Measurements from ENCODE around the gene DDX10.

Gene DDX10

DNA sequence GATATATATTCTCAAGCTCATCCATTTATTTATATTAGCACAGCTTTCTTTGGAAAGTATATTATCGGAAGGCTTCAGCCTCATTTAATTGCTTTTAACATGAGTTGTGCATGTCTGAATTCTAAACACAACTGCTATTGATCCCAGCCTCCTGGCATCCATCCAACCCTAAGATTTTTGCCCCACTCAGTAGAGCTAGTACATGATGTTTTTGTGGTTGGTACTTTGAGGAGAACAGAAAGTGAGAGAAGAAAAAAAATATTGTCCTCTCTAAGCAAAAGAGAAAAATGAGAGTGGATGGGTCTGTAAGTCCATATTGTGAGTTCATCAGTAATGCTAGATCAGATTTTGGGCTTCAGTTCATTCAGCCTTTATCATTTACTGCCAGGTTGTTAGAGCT lies 198.7 kb downstream of the DDX10 start:
- no peak overlapping the region for H3K27ac ChIP-seq
- TF ChIP-seq CTCF (IDR thresholded peaks at IDR 0.05) (no peak), ZFX (IDR thresholded peaks at IDR 0.05; ENCODE audit: borderline replicate concordance) (no peak)

DNA sequence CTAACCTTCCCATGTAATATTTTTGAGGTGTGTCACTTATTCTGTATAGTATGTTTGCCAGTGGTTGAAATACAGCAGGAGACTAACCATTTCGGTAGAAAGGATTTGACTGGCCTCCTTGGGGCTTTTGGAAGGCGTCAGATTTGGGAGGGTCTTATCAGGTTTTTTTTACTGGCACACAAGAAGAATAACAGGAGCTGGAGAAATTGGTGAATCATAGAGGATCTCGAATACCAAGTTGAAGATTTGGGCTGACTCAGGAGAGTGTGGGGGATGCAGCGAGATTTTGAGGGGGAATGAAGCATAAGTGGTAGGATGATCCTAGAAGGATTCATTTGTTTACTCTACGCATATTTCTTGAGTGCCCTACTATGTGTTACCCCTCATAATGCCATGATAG lies 200.5 kb downstream of the DDX10 start:
- TF ChIP-seq ZFX (IDR thresholded peaks at IDR 0.05; ENCODE audit: borderline replicate concordance): no peak
- TF ChIP-seq CTCF (IDR thresholded peaks at IDR 0.05): no peak
- no peak overlapping the region for H3K27ac ChIP-seq

DNA sequence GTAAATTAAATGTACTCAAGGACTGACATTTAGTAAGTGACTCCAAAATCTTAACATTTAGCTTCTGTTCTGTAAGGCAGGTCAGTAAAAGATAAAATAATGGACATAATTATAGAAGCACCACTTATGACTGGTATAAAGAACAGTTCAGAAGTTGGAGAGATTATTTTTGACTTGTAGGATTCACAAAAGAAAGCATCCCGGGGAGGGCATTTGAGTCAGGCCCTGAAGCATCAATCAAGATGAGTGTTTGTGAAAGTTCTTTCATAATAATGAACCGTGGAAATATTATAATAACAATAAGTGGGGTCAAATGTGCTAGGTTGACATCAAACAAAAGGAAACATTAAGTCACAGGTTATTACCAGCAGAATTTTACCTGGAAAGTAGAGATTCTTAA lies 201.9 kb downstream of the DDX10 start:
- no peak for TF ChIP-seq ZFX (IDR thresholded peaks at IDR 0.05; ENCODE audit: borderline replicate concordance)
- no peak for TF ChIP-seq CTCF (IDR thresholded peaks at IDR 0.05)

GRCh38 chr11:108870373-108871020 lies 205.6 kb downstream of the DDX10 start:
- TF ChIP-seq ZFX (IDR thresholded peaks at IDR 0.05; ENCODE audit: borderline replicate concordance) (no peak), CTCF (IDR thresholded peaks at IDR 0.05) (no peak)
- H3K27ac ChIP-seq: no peak overlapping the region

More for the DNA sequence above, 201.9 kb downstream of the DDX10 start:
- no peak overlapping the region for H3K27ac ChIP-seq

- no peak overlapping the region for H3K27ac ChIP-seq
- TF ChIP-seq ZFX (IDR thresholded peaks at IDR 0.05; ENCODE audit: borderline replicate concordance) (no peak), CTCF (IDR thresholded peaks at IDR 0.05) (peak; percentile 51)
Measured at GRCh38 chr11:108871152-108871551, 206.3 kb downstream of the DDX10 start.

GRCh38 chr11:108871867-108872266 lies 207.0 kb downstream of the DDX10 start:
- no peak for TF ChIP-seq CTCF (IDR thresholded peaks at IDR 0.05)
- TF ChIP-seq ZFX (IDR thresholded peaks at IDR 0.05; ENCODE audit: borderline replicate concordance): no peak
- no peak overlapping the region for H3K27ac ChIP-seq

DNA sequence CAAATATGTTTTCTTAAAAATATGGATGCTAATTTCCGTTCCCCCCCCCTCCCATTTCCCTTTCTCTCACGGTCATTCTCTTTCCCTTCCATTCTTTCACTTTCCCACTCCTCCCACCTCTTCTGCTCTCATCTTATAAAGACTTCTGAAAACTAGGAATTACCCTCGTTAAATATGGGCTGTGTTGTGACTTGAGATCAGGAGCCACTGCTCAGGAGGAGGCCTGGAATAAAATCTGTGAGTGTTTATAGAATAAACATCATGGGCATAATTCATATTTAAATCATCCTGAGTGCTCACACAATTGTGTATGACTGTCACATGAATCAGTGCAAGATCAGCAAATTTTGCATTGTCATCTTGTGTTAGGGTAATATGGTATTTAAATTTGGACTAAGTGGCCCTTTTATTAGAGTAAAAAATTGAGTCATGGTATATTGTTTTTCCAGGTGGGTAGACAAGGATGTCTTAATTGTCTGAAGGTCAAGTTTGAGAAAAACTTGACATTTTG lies 208.0 kb downstream of the DDX10 start:
- H3K27ac ChIP-seq: no peak overlapping the region
- TF ChIP-seq ZFX (IDR thresholded peaks at IDR 0.05; ENCODE audit: borderline replicate concordance): no peak
- TF ChIP-seq CTCF (IDR thresholded peaks at IDR 0.05): no peak
